GM21528 (cell line): ENCODE measurements around the gene CPTP.
A peak's percentile ranks its signal among the peaks of the same experiment; 100 is the strongest.

Experiments
- ATAC-seq: cut with Tn5 transposase; IDR thresholded peaks from one replicate; pipeline ENCODE4 v1.9.1; 2021; ENCODE audit warnings: mild to moderate bottlenecking, moderate library complexity; ENCODE audit not compliant: unreplicated experiment, low FRiP score

CPTP gene

GRCh38 chr1:1317420-1317819, 7.2 kb upstream of the CPTP start:
- no peak for ATAC-seq

GRCh38 chr1:1318131-1318652, 6.4 kb upstream of the CPTP start:
- no peak for ATAC-seq

- ATAC-seq = no peak
These were observed 5.6 kb upstream of the CPTP start for GRCh38 chr1:1318777-1319645.

DNA sequence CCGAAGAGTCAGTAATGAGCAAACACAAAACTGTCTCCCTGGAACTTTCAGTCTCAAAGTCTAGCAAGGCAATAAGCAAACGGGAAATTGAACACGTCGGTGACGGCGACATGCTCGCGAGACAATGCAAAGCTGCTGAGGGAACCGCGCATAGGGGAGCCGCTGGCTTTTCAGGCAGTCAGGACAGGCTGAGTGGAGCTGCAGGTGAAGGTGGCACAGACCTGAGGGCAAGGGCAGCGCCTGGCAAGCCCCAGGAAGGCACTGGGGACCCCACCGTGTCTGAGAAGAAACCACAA, 5.0 kb upstream of the CPTP start:
- no peak for ATAC-seq

GRCh38 chr1:1320666-1321448, 3.7 kb upstream of the CPTP start:
- no peak for ATAC-seq

DNA sequence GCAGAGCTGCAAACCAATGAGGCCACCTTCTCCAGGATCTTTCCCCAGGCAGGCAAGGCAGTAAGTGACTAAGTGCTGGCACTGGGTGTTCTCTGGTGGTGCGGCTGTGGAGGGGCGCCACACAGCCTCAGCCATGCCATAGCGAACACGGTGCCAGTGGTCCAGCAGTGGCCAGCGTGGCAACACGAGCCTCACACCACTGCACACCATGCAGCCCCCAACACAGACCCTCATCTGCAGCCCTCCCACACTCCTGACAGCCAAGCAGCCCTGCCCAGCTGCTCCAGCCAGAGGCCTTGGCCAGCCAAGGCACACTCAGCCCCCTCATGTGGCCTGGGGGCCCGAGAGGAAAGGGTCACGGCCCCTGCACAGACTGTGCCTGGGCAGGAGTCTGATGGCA, 3.1 kb upstream of the CPTP start:
- ATAC-seq = no peak

DNA sequence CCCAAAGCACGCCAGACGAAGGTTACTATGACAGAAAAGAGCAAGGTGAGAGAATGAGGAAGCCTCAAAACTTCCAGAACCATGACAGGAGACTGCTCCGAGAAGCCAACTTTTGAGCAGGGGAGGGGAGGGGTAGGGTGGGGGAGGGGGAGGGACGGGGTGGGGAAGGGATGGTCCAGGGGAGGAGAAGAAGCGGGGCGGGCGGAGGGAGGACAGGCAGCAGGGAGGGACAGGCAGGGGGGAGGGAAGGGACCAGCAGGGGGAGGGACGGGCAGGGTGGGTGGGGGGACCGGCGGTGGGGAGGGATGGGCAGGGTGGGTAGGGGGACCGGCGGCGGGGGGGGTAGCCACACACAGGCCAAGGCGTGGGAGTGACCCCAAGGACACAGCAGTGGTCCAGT, 2.2 kb upstream of the CPTP start:
- ATAC-seq = no peak

DNA sequence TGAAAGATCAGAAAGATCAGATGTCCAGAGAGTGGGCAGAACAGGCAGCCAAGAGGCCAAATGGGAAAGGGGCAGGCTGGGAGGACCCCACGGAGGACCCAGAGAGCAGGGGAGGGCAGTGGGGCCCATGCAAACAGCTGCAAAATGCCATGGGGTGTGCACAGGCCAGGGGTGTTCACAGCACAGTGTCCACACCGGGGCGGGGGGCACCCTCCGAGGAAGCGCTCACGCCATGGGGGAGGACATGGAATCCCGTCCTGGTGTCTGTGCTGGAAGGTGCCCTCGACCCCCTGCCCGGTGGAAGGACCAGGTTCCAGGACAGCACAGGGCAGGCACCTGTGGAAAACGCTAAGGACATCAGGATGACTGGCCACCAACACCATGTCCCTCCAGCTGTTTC, 1.6 kb upstream of the CPTP start:
- ATAC-seq = no peak

GRCh38 chr1:1324084-1324523, 498 bp upstream of the CPTP start:
- peak; percentile 26 for ATAC-seq

GRCh38 chr1:1325288-1326074, 879 bp downstream of the CPTP start:
- ATAC-seq = no peak

DNA sequence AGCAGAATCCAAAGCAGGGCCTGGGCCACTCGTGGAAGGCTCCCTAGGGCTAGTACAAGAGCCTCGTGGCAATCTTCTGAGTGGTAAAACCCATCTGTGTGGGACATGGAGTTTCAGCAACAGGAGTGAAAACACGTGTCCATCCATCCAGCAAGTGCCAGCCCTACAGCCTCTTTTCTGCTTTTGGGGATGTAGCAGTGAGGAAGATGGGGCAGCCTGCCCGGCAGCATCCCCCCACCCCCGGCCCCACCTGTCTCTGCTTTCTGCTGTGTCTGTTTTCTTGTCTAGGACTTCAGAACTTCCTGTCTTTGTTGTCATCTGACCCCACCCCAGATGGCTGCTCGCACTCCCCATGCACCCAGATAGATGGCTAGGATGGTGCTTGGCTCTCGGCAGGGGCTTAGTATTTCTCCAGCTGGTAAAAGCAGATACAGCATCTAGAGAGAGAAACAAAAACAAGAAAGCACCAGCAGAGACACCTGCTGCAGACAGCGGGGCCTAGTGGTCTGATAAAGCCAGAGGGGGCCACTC, 1.5 kb downstream of the CPTP start:
- ATAC-seq = no peak

DNA sequence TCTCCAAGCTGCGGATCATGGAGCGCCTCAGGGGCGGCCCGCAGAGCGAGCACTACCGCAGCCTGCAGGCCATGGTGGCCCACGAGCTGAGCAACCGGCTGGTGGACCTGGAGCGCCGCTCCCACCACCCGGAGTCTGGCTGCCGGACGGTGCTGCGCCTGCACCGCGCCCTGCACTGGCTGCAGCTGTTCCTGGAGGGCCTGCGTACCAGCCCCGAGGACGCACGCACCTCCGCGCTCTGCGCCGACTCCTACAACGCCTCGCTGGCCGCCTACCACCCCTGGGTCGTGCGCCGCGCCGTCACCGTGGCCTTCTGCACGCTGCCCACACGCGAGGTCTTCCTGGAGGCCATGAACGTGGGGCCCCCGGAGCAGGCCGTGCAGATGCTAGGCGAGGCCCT, 2.7 kb downstream of the CPTP start:
- ATAC-seq = no peak

DNA sequence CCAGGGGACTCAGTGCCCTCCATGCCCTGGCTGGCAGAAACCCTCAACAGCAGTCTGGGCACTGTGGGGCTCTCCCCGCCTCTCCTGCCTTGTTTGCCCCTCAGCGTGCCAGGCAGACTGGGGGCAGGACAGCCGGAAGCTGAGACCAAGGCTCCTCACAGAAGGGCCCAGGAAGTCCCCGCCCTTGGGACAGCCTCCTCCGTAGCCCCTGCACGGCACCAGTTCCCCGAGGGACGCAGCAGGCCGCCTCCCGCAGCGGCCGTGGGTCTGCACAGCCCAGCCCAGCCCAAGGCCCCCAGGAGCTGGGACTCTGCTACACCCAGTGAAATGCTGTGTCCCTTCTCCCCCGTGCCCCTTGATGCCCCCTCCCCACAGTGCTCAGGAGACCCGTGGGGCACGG, 3.7 kb downstream of the CPTP start:
- ATAC-seq = no peak

DNA sequence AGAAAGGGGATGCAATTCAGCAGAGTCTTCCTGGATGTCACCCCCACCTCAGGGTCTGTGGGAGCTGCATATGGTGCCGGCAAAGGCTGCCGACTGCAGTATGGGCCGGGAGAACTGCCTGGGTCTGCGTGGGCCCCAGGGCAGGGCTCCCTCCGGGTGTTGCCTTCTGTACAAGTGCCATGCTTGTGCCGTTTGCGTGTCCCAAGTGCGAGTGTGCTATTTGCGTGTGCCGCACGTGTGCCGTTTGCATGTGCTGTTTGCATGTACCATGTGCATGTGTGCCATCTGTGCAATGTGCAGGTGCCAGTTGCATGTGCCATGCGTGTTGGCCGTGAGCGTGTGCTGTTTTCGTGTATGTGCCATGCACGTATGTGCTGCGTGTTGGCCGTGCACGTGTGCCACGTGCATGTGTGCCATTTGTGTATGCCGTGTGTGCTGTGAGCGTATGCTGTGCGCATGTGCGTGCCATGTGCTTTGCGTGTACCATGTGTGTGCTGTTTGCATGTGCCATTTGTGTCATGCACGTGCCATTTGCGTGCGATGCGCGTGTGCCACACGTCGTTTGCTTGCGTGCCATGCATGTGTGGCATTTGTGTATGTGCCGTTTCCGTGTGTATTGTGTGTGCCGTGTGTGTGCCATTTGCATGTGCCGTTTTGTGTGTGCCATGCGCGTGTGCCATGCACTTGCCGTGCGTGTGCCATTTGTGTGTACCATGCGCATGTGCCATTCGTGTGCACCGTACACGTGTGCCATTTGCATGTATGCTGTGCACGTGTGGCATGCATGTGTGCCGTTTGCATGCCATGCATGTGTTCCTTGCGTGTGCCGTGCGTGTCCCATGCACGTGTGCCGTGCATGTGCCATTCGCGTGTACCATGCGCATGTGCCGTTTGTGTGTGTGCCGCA, 5.0 kb downstream of the CPTP start:
- ATAC-seq = no peak

GRCh38 chr1:1330366-1331067, 5.9 kb downstream of the CPTP start:
- no peak for ATAC-seq

DNA sequence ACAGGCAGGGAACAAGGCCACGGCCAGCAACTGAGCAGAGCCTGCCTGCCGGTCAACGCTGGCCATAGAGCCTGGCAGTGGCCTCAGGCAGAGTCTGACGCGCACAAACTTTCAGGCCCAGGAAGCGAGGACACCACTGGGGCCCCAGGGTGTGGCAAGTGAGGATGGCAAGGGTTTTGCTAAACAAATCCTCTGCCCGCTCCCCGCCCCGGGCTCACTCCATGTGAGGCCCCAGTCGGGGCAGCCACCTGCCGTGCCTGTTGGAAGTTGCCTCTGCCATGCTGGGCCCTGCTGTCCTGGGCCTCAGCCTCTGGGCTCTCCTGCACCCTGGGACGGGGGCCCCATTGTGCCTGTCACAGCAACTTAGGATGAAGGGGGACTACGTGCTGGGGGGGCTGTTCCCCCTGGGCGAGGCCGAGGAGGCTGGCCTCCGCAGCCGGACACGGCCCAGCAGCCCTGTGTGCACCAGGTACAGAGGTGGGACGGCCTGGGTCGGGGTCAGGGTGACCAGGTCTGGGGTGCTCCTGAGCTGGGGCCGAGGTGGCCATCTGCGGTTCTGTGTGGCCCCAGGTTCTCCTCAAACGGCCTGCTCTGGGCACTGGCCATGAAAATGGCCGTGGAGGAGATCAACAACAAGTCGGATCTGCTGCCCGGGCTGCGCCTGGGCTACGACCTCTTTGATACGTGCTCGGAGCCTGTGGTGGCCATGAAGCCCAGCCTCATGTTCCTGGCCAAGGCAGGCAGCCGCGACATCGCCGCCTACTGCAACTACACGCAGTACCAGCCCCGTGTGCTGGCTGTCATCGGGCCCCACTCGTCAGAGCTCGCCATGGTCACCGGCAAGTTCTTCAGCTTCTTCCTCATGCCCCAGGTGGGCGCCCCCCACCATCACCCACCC, 6.7 kb downstream of the CPTP start, which contains the start of gene TAS1R3:
TAS1R3 (plus strand) TSS at position 213 of the 898 bp plus-strand sequence; CDS start at position 279, 66 bp downstream.
- no peak for ATAC-seq

DNA sequence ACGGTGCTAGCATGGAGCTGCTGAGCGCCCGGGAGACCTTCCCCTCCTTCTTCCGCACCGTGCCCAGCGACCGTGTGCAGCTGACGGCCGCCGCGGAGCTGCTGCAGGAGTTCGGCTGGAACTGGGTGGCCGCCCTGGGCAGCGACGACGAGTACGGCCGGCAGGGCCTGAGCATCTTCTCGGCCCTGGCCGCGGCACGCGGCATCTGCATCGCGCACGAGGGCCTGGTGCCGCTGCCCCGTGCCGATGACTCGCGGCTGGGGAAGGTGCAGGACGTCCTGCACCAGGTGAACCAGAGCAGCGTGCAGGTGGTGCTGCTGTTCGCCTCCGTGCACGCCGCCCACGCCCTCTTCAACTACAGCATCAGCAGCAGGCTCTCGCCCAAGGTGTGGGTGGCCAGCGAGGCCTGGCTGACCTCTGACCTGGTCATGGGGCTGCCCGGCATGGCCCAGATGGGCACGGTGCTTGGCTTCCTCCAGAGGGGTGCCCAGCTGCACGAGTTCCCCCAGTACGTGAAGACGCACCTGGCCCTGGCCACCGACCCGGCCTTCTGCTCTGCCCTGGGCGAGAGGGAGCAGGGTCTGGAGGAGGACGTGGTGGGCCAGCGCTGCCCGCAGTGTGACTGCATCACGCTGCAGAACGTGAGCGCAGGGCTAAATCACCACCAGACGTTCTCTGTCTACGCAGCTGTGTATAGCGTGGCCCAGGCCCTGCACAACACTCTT, 7.6 kb downstream of the CPTP start:
- ATAC-seq = no peak
